K562 (cell line): ENCODE data around the gene ITPR2. TPM values are rescaled to one million over a fixed set of nuclear protein-coding genes. Genes with fewer than 3 reads are reported as not detected.

ENCODE experiments used
- ATAC-seq: fragments of 200-7000 bp; cut with Tn5 transposase; 3 replicates; pipeline ENCODE4 v1.9.1; 2020; ENCODE audit warnings: moderate library complexity
- BruUV-seq: library from RNA; stranded (reverse); fragments of 400-500 nt; replicated peaks from 2 replicates; lab custom pipeline; 2021; lab: Mats Ljungman, UMichigan
- CTCF ChIA-PET: fragments of 300-600 bp; formaldehyde crosslinking; extraction: SDS; loops from one replicate; lab custom pipeline; 2021; ENCODE audit warnings: low intra/inter-chr PET ratio; lab: Yijun Ruan, JAX
- POLR2A ChIA-PET: fragments of 300-600, 350-650 bp; sonication (Branson Sonifier 250); formaldehyde crosslinking; extraction: SDS; loops from one replicate; lab custom pipeline; 2021; ENCODE audit warnings: antibody characterized with exemption, inconsistent platforms; lab: Yijun Ruan, JAX
- DNase-seq, 4 experiments: peaks; one replicate each; pipeline versions ENCODE4 v3.0.0 to v3.0.0-alpha.2; 2011 to 2018; ENCODE audit warnings: low spot score in 3 of 4, mixed read lengths in 3 of 4; ENCODE audit errors: extremely low read depth in 1 of 4
- FAIRE-seq: peaks from 2 replicates; lab custom pipeline; 2011; peaks lifted over from hg19 to GRCh38; lab: Jason Lieb, UNC
- H2AFZ ChIP-seq: 2 replicates; pipeline ENCODE4 v1.6.0; 2011; ENCODE audit warnings: low read depth, low read length, control low read depth, inconsistent platforms
- H3K27ac ChIP-seq: fragments of 200-600 bp; 3 replicates; pipeline ENCODE4 v1.8.0; 2011; ENCODE audit warnings: low read depth, mild to moderate bottlenecking, control low read depth, inconsistent platforms, low read length, moderate library complexity, mixed read lengths; ENCODE audit errors: extremely low read depth
- H3K27me3 ChIP-seq, 2 experiments: fragments of 300-600 bp in 1 of 2; 2 replicates in 1 of 2; 3 replicates in 1 of 2; pipeline versions ENCODE4 v1.6.0 to v1.8.0; 2011; ENCODE audit warnings: inconsistent platforms in 2 of 2, low read length in 2 of 2, mild to moderate bottlenecking in 1 of 2, mixed read lengths in 1 of 2, moderate library complexity in 1 of 2; ENCODE audit not compliant: control insufficient read depth in 2 of 2, insufficient read depth in 2 of 2
- H3K36me3 ChIP-seq: fragments of 300-600 bp; 3 replicates; pipeline ENCODE4 v1.8.0; 2011; ENCODE audit warnings: mild to moderate bottlenecking, low read length, inconsistent platforms; ENCODE audit not compliant: control insufficient read depth, insufficient read depth
- H3K4me1 ChIP-seq, 2 experiments: fragments of 200-600 bp in 1 of 2; replicated peaks in 1 of 2; 2 replicates in 1 of 2; 3 replicates in 1 of 2; pipeline versions ENCODE4 v1.5.1 to v1.8.0; 2011; ENCODE audit warnings: inconsistent platforms in 2 of 2, low read length in 2 of 2, mild to moderate bottlenecking in 1 of 2, mixed read lengths in 1 of 2, moderate library complexity in 1 of 2; ENCODE audit not compliant: control insufficient read depth in 2 of 2, insufficient read depth in 2 of 2
- H3K4me2 ChIP-seq: 2 replicates; pipeline ENCODE4 v1.6.1; 2011; ENCODE audit warnings: low read length, control low read depth, inconsistent platforms, mixed read lengths; ENCODE audit not compliant: insufficient read depth
- H3K4me3 ChIP-seq: fragments of 200-600 bp; sonication (generic), shearing (Covaris generic); 2 replicates; pipeline ENCODE4 v1.5.1; 2016; ENCODE audit warnings: control low read depth, inconsistent platforms
- H3K79me2 ChIP-seq: fragments of 200-600 bp; 3 replicates; pipeline ENCODE4 v1.8.0; 2011; ENCODE audit warnings: low read length, inconsistent platforms; ENCODE audit not compliant: control insufficient read depth, insufficient read depth
- H3K9ac ChIP-seq, 2 experiments: 2 replicates each; pipeline versions ENCODE4 v1.6.0 to v1.6.1; 2011; ENCODE audit warnings: low read depth in 2 of 2, low read length in 2 of 2, control low read depth in 1 of 2, inconsistent platforms in 1 of 2, mild to moderate bottlenecking in 1 of 2, mixed read lengths in 1 of 2; ENCODE audit not compliant: insufficient read depth in 1 of 2
- H3K9me1 ChIP-seq: one replicate; pipeline ENCODE4 v1.6.0; 2011; ENCODE audit warnings: inconsistent platforms, mild to moderate bottlenecking, low read length, moderate library complexity; ENCODE audit not compliant: control insufficient read depth, insufficient read depth
- H3K9me3 ChIP-seq: replicated peaks from 2 replicates; pipeline ENCODE4 v1.5.1; 2011; ENCODE audit warnings: low read depth, low read length, inconsistent platforms; ENCODE audit not compliant: control insufficient read depth, insufficient read depth
- H4K20me1 ChIP-seq: replicated peaks from 2 replicates; pipeline ENCODE4 v1.6.1; 2011; ENCODE audit warnings: low read length, inconsistent platforms, mixed read lengths; ENCODE audit not compliant: control insufficient read depth, insufficient read depth
- CEBPB ChIP-seq: fragments of 450-650 bp; IDR thresholded peaks from 2 replicates; pipeline ENCODE4 v1.6.1; 2016; ENCODE audit warnings: missing genetic modification characterization, missing compliant biosample characterization
- CEBPG ChIP-seq, 3 experiments: fragments of 200-800 bp in 1 of 3; sonication (Bioruptor generic) in 1 of 3; sonication (generic) in 1 of 3; formaldehyde crosslinking in 1 of 3; IDR thresholded peaks in 2 of 3; conservative IDR thresholded peaks in 1 of 3; 2 replicates each; pipeline versions ENCODE4 v1.6.1 to v1.8.0; 2016 to 2022; ENCODE audit warnings: missing compliant biosample characterization in 2 of 3, missing genetic modification characterization in 2 of 3, mild to moderate bottlenecking in 1 of 3, missing genetic modification reagents in 1 of 3
- CREB1 ChIP-seq, 2 experiments: sonication (generic) in 1 of 2; formaldehyde crosslinking in 1 of 2; IDR thresholded peaks; 2 replicates each; pipeline versions ENCODE4 v1.6.1 to v1.8.0; 2012 to 2022; ENCODE audit warnings: inconsistent platforms in 1 of 2, mild to moderate bottlenecking in 1 of 2, missing genetic modification reagents in 1 of 2, moderate library complexity in 1 of 2
- E2F6 ChIP-seq, 2 experiments: IDR thresholded peaks; 2 replicates each; pipeline ENCODE4 v1.6.1; 2011; ENCODE audit warnings: borderline replicate concordance in 1 of 2, control low read depth in 1 of 2, low read depth in 1 of 2, low read length in 1 of 2, mild to moderate bottlenecking in 1 of 2, mixed read lengths in 1 of 2, moderate library complexity in 1 of 2; ENCODE audit not compliant: insufficient read depth in 1 of 2, insufficient read length in 1 of 2, poor library complexity in 1 of 2, severe bottlenecking in 1 of 2; ENCODE audit errors: extremely low read depth in 1 of 2
- ESRRA ChIP-seq: fragments of 450-650 bp; IDR thresholded peaks from 2 replicates; pipeline ENCODE4 v1.6.1; 2014; ENCODE audit warnings: low read depth, mild to moderate bottlenecking, moderate library complexity, borderline replicate concordance
- RBM25 ChIP-seq: fragments of 200-400 bp; formaldehyde crosslinking; IDR thresholded peaks from 2 replicates; pipeline ENCODE4 v1.6.1; 2018; ENCODE audit warnings: low read length, low read depth, moderate library complexity; ENCODE audit not compliant: severe bottlenecking
- ZNF143 ChIP-seq: sonication (generic); formaldehyde crosslinking; IDR thresholded peaks from 2 replicates; pipeline ENCODE4 v1.9.0; 2022; ENCODE audit warnings: mild to moderate bottlenecking, missing genetic modification reagents
- WGBS: fragments of 100-300 bp; shearing (Covaris generic); methylation state at CpG from one replicate; pipeline ENCODE4 v1.1.6; 2016; ENCODE audit warnings: low coverage, mixed read lengths; ENCODE audit not compliant: insufficient coverage; ENCODE audit errors: missing lambda C conversion rate; 5-methylcytosine and 5-hydroxymethylcytosine counted together
- in situ Hi-C: fragments of 300-500 bp; cut with MboI; formaldehyde crosslinking; loops from 4 replicates; pipeline ENCODE4 v1.15.0; 2018; ENCODE audit warnings: inconsistent platforms, mixed read lengths
- intact Hi-C: fragments of 100-400 bp; cut with micrococcal nuclease; formaldehyde crosslinking; loops from 2 replicates; pipeline ENCODE4 v1.14.2; 2022
- polyA plus RNA-seq, 8 experiments: library from polyadenylated mRNA; depleted of rRNA in 4 of 8; stranded (reverse) in 5 of 8; unstranded in 3 of 8; fragments of >200 nt; fragmentation: Nextera tagmentation in 2 of 8; fragmentation: Illumina TruSeq in 1 of 8; extraction: Ambion mirVana in 2 of 8; extraction: Trizol in 1 of 8; gene quantifications; 2 replicates each; pipeline versions ENCODE4 v1.2.1 to v1.2.3, GENCODE V29; 2011 to 2014; ENCODE audit warnings: inconsistent platforms in 1 of 8, missing spikeins in 1 of 8
- total RNA-seq, 7 experiments: library from RNA; depleted of rRNA in 6 of 7; stranded (reverse); fragments of >200 nt in 6 of 7; fragmentation: Illumina TruSeq in 2 of 7; extraction: Trizol in 2 of 7; gene quantifications; 2 replicates each; pipeline versions ENCODE4 v1.2.1 to v1.2.3, GENCODE V29; 2011 to 2021; ENCODE audit warnings: low replicate concordance in 1 of 7

ITPR2 gene
- total and polyA plus RNA-seq, 9 of the 15 experiments (the other 6 are each of a cell fraction or from before 2014, with no cell fraction given) = 0.21 to 3.3 (median 0.95) TPM

GRCh38 chr12:26627335-26627734 lies 205.7 kb downstream of the ITPR2 start:
- ATAC-seq (no peak), FAIRE-seq (peak; percentile 44), DNase-seq (no peak)
- TF ChIP-seq CEBPB (tag) = peak; percentile 88
- no peak for TF ChIP-seq ZNF143 (CRISPR knock-in tag)
- TF ChIP-seq CEBPG (CRISPR knock-in tag; IDR thresholded peaks at IDR 0.05) = no peak
- peak; percentile 53 to 66; a peak in 3 of 4 replicates for TF ChIP-seq CEBPG (tag; conservative IDR thresholded peaks at IDR 0.05 in 1 of 2, IDR thresholded peaks at IDR 0.05 in 1 of 2)
- TF ChIP-seq RBM25 = peak; percentile 22
- 0 out of 2 replicates have a peak, but pooled peaks have one; percentile 30 for TF ChIP-seq ESRRA
- TF ChIP-seq CREB1 (IDR thresholded peaks at IDR 0.05) = no peak
- no peak for TF ChIP-seq CREB1 (CRISPR knock-in tag; IDR thresholded peaks at IDR 0.05)
- TF ChIP-seq E2F6 (IDR thresholded peaks at IDR 0.05; ENCODE audit: borderline replicate concordance in 1 of 2, extremely low read depth in 1 of 2, insufficient read depth in 1 of 2, insufficient read length in 1 of 2, low read depth in 1 of 2, low read length in 1 of 2, poor library complexity in 1 of 2, severe bottlenecking in 1 of 2) = no peak
- no peak overlapping the region for H3K4me2 ChIP-seq
- ChIA-PET POLR2A (interaction anchor here (1.1 kb wide), 1 partner anchor 10 kb away, joined by 3 read pairs; no protein-coding TSS in a partner anchor), CTCF (no interaction called here)
- in situ Hi-C loops (no loop called here), intact Hi-C loops (no loop called here)
- H3K9me1 ChIP-seq = no peaks in the 10 kb centered on the region
- H3K79me2 ChIP-seq = no peaks in the 10 kb centered on the region
- no peak overlapping the region for H3K9ac ChIP-seq
- no peaks in the 10 kb centered on the region for H4K20me1 ChIP-seq
- peaks cover 0 to 11% of the 10 kb centered on the region in 2 experiments; a peak in 4 of 5 replicates for H3K4me1 ChIP-seq
- peak overlapping the region; percentile 97 for H2AFZ ChIP-seq
- BruUV-seq = no TSS peak
- H3K27ac ChIP-seq = peak overlapping the region; percentile 85; the same call in 1 of the 3 replicates
- no peaks in the 10 kb centered on the region for H3K27me3 ChIP-seq
- H3K4me3 ChIP-seq = no peak overlapping the region
- no peaks in the 10 kb centered on the region for H3K9me3 ChIP-seq
- H3K36me3 ChIP-seq = no peaks in the 10 kb centered on the region
- WGBS = 15% methylated on average over 3 of the region's 4 CpGs
